Thyroid gland (tissue), 4 donors: ENCODE data around the gene SLC27A4. TPM values are rescaled to one million over a fixed set of nuclear protein-coding genes. Genes with fewer than 3 reads are reported as not detected.

Experiments used
- DNase-seq, 2 donors: peaks; one replicate each; pipeline ENCODE4 v3.0.0-alpha.2; 2019
- H3K27ac ChIP-seq, 3 donors: fragments of 200-600 bp; sonication (generic); 1 replicate in 2 of 3; 2 replicates in 1 of 3; pipeline ENCODE4 v1.5.1; 2016 to 2019; ENCODE audit warnings: mild to moderate bottlenecking in 1 of 3, moderate library complexity in 1 of 3
- H3K27me3 ChIP-seq: fragments of 200-600 bp; sonication (generic); one replicate; pipeline ENCODE4 v1.5.1; 2019
- H3K36me3 ChIP-seq, 2 donors: fragments of 200-600 bp; sonication (generic); one replicate each; pipeline ENCODE4 v1.5.1; 2016 to 2019
- H3K4me1 ChIP-seq, 2 donors: fragments of 200-600 bp; sonication (generic); one replicate each; pipeline ENCODE4 v1.5.1; 2017 to 2019
- H3K4me3 ChIP-seq, 3 donors: fragments of 200-600 bp; sonication (generic); replicated peaks in 1 of 3; 1 replicate in 2 of 3; 2 replicates in 1 of 3; pipeline ENCODE4 v1.5.1; 2016; ENCODE audit warnings: mild to moderate bottlenecking in 1 of 3
- H3K9me3 ChIP-seq: fragments of 200-600 bp; sonication (generic); one replicate; pipeline ENCODE4 v1.5.1; 2017
- POLR2A ChIP-seq, 2 donors: fragments of 450-650 bp; IDR thresholded peaks; one replicate each; pipeline ENCODE4 v1.6.1; 2017; ENCODE audit warnings: antibody characterized with exemption in 2 of 2, mild to moderate bottlenecking in 2 of 2, moderate library complexity in 1 of 2
- WGBS, 2 donors: methylation state at CpG; one replicate each; pipeline ENCODE4 v1.1.5; 2017; 5-methylcytosine and 5-hydroxymethylcytosine counted together
- intact Hi-C: fragments of 100-400 bp; cut with DNase I; formaldehyde crosslinking; loops from one replicate; pipeline ENCODE4 v1.15.1; 2023
- total RNA-seq, 4 donors: library from RNA; depleted of rRNA; stranded (reverse); fragments of >200 nt; gene quantifications; one replicate each; pipeline ENCODE4 v1.2.3, GENCODE V29; 2016
- TF ChIP-seq, protein P1 (sequence below), 6 experiments: fragments of 200-600 bp in 3 of 6; fragments of 450-650 bp in 3 of 6; sonication (generic) in 3 of 6; IDR thresholded peaks; one replicate each; pipeline ENCODE4 v1.5.1; 2016 to 2019; ENCODE audit warnings: antibody characterized with exemption in 6 of 6, mild to moderate bottlenecking in 2 of 6, inconsistent platforms in 1 of 6, moderate library complexity in 1 of 6

The SLC27A4 gene
- total RNA-seq, 4 donors from 2014 or later, result 15.9 to 38.4 (median 30.4) TPM

DNA sequence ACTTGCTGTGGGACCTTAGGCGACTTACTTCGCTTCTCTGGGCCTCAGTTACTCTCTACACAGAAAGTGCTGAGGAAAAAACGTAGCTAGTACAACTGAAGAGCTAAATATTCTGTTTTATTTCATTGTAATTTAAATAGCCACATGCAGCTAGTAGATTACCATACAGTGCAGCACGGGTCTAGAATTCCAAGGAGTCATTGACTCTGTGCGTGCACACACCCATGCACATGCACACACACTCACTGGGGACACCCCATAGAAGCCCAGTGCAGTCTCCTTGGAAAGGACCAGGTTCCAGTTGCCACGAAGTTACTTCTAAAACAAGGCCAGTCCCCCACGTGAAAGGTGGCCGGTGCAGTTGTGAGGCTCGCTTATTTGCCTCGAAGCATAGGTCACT, 47.8 kb downstream of the SLC27A4 start:
- no peaks in the 10 kb centered on the region for H3K9me3 ChIP-seq
- no peak for DNase-seq
- peaks cover 26 to 31% of the 10 kb centered on the region in 2 donors for H3K36me3 ChIP-seq
- no peaks in the 10 kb centered on the region for H3K27me3 ChIP-seq
- peaks cover 0 to 14% of the 10 kb centered on the region in 2 donors for H3K4me1 ChIP-seq
- intact Hi-C loops, result no loop called here
- H3K27ac ChIP-seq, result no peak overlapping the region
- WGBS, 2 donors, result 92 to 93% methylated on average over 7 to 10 of the region's 10 CpGs
- H3K4me3 ChIP-seq, result no peak overlapping the region
- TF ChIP-seq, protein P1, sequence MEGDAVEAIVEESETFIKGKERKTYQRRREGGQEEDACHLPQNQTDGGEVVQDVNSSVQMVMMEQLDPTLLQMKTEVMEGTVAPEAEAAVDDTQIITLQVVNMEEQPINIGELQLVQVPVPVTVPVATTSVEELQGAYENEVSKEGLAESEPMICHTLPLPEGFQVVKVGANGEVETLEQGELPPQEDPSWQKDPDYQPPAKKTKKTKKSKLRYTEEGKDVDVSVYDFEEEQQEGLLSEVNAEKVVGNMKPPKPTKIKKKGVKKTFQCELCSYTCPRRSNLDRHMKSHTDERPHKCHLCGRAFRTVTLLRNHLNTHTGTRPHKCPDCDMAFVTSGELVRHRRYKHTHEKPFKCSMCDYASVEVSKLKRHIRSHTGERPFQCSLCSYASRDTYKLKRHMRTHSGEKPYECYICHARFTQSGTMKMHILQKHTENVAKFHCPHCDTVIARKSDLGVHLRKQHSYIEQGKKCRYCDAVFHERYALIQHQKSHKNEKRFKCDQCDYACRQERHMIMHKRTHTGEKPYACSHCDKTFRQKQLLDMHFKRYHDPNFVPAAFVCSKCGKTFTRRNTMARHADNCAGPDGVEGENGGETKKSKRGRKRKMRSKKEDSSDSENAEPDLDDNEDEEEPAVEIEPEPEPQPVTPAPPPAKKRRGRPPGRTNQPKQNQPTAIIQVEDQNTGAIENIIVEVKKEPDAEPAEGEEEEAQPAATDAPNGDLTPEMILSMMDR (IDR thresholded peaks at IDR 0.05), result no peak
- no peak for TF ChIP-seq POLR2A (IDR thresholded peaks at IDR 0.05)

DNA sequence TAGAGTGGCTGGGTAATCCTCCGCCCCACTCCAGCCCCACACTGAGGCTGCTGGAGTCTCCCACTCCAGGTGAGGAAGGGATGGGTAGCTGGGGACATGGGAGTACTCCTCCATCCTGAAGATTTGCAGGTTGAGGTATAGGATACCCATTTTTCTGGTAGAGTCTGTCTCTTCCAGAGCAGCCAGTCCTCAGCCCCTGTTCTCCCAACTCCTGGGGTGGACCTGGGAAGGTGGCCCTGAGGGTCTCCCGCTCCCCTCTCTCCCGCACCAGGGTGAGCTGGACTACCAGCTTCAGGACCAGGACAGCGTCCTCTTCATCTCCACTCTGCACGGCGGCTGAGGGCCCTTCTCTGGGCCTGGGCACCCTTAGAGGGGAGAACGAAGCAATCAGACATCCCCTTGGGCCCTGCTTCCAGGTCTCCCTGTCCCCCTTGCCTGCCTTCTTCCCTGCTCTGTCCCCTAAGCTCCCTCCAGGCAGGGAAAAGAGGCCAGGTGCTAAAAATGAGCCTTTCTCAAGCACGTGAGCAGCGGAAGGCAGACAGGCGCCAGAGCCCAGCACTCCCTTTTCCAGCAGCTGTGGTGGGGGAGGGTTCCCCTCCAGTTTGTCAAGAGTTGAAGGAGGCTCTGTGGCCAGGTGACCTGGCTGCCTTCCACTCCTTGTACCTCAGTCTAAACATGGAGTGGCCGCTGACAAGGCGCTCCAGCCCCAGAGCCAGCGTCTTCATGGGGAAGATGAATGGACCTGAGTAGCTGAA, 49.2 kb downstream of the SLC27A4 start:
- peak overlapping the region in 2 of 3 donors; percentile 53 to 68 for H3K27ac ChIP-seq
- DNase-seq, result peak; percentile 90 to 96
- intact Hi-C loops, result no loop called here
- H3K27me3 ChIP-seq, result no peaks in the 10 kb centered on the region
- peaks cover 0 to 14% of the 10 kb centered on the region in 2 donors for H3K4me1 ChIP-seq
- no peak for TF ChIP-seq POLR2A (IDR thresholded peaks at IDR 0.05)
- TF ChIP-seq, protein P1 (IDR thresholded peaks at IDR 0.05), result no peak
- H3K36me3 ChIP-seq, result peaks cover 26 to 31% of the 10 kb centered on the region in 2 donors
- H3K9me3 ChIP-seq, result no peaks in the 10 kb centered on the region
- H3K4me3 ChIP-seq, result no peak overlapping the region
- 64 to 79% methylated on average over 10 to 13 of the region's 13 CpGs for WGBS, 2 donors

DNA sequence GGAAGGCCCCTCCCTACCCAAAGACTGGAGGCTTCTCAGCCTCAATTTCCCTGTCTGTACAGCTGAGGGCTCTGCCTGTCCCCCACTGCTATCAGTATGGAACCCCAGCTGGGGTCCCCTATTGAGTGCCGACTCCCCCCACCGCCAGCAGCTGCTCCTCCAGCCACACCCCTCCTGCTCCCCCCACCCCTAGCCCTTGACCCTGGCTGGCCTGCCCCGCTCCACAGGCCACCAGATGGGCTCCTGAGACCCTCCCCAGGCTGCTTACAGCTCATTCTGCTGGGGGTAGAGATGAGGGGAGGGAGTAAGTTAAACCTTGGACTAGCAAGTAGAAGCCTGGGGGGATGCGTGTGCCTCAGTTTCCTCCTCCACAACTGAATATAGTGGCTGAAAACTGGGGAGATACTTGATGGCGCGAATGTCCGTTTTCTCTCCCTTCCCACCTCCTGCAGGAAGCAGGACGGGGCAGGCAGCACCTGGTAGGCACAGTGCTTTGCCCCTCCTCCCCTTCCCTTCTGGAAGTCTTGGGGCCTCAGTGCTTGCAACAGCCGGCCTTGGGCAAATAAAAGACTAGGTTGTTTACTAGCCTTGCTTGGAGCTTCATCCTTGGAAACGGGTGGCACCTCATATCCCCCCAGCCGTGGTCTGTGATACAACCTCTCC, 50.0 kb downstream of the SLC27A4 start:
- no peaks in the 10 kb centered on the region for H3K9me3 ChIP-seq
- peak overlapping the region in 2 of 3 donors; percentile 24 to 53 for H3K27ac ChIP-seq
- peaks cover 0 to 14% of the 10 kb centered on the region in 2 donors for H3K4me1 ChIP-seq
- TF ChIP-seq POLR2A (IDR thresholded peaks at IDR 0.05), result no peak
- TF ChIP-seq, protein P1 (IDR thresholded peaks at IDR 0.05), result no peak
- H3K4me3 ChIP-seq, result no peak overlapping the region
- intact Hi-C loops, result no loop called here
- WGBS, 2 donors, result 80 to 85% methylated on average over 9 to 11 of the region's 11 CpGs
- peaks cover 26 to 31% of the 10 kb centered on the region in 2 donors for H3K36me3 ChIP-seq
- no peak for DNase-seq
- H3K27me3 ChIP-seq, result no peaks in the 10 kb centered on the region

DNA sequence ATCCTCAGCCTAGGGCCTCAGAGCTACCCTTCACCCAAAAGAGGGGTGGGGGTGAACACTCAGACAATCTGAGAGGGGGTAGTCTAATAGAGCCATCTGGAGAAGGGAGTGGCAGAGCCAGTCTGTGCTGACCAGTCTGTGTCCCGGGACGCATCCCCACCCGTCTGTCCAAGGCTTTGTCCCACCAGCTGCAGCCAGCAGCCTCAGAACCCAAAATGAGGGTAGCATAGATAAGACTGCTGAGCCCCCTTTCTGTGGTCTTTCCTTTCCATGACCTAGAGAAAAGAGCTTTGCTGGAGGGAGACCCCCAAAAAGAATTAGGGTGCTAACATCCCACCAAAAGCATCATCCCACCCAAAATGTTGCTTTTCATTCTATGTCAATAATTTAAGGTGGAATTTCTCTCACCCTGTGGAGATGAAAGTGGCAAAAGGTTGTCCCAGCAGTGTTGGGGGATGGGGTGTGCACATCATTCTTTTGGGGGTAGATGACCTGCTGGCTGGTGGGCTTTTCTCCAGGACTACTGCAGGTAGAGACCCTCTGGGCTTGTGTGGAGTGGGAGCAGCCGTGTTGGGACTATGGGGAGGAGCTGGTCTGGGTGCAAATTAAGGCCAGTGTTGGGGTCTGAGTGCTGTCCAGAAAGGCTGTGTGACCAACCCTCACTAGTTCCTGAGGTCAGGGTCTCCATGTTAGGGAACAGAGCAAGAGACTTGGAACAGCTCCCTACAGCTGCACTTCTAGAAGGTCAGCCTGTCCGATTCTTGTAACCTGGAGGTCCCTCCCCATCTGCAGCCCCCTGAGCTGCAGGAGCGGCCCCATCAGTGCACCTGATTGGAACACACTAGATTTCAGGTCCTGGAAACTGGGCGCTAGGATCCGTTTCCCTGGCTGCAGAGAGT, 50.7 kb downstream of the SLC27A4 start:
- 89 to 98% methylated on average over 6 to 8 of the region's 8 CpGs for WGBS, 2 donors
- peaks cover 26 to 31% of the 10 kb centered on the region in 2 donors for H3K36me3 ChIP-seq

More for the DNA sequence above, 50.7 kb downstream of the SLC27A4 start:
- H3K4me3 ChIP-seq, result no peak overlapping the region
- peaks cover 0 to 14% of the 10 kb centered on the region in 2 donors for H3K4me1 ChIP-seq
- intact Hi-C loops, result no loop called here
- no peaks in the 10 kb centered on the region for H3K27me3 ChIP-seq
- no peak overlapping the region for H3K27ac ChIP-seq
- no peak for DNase-seq
- TF ChIP-seq POLR2A (IDR thresholded peaks at IDR 0.05), result no peak
- TF ChIP-seq, protein P1 (IDR thresholded peaks at IDR 0.05), result no peak
- H3K9me3 ChIP-seq, result no peaks in the 10 kb centered on the region
